GM20000 (cell line): ENCODE measurements around the gene TBC1D13.

Source experiments
- DNase-seq: peaks from one replicate; pipeline ENCODE4 v3.0.0; 2012; ENCODE audit warnings: low spot score
- TF ChIP-seq, protein P1 (sequence below): IDR thresholded peaks from 2 replicates; pipeline ENCODE4 v1.5.1; 2012; ENCODE audit warnings: mild to moderate bottlenecking, control low read depth; ENCODE audit errors: extremely low read depth, missing control alignments

Gene TBC1D13

DNA sequence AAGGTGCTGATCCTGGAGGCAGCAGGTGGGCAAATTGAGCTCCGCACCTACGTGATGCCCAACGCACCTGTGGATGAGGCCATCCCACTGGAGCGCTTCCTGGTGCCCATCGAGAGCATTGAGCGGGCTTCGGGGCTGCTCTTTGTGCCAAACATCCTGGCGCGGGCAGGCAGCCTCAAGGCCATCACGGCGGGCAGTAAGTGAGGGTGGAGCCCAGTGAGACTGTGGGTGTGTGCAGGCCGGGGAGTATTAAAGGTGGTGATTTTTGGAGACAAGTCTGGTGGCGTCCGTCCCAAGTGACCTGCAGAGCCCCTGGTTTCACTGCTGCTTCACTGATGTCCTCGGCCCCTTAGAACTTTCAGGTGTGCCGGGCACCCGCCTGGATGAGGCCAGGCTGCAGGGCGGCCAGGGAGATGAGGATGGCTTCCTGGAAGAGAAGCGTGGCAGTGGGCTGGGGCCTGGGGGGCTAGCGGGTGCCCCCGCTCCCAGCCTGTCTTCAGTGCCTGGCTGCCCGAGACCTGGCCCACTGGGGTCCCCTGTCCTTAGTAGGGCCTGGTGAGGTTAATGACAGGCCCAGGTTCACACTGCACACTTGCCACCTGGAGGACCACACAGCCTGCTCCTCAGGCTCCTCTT lies 35.5 kb downstream of the TBC1D13 start:
- DNase-seq: no peak
- TF ChIP-seq, protein P1, sequence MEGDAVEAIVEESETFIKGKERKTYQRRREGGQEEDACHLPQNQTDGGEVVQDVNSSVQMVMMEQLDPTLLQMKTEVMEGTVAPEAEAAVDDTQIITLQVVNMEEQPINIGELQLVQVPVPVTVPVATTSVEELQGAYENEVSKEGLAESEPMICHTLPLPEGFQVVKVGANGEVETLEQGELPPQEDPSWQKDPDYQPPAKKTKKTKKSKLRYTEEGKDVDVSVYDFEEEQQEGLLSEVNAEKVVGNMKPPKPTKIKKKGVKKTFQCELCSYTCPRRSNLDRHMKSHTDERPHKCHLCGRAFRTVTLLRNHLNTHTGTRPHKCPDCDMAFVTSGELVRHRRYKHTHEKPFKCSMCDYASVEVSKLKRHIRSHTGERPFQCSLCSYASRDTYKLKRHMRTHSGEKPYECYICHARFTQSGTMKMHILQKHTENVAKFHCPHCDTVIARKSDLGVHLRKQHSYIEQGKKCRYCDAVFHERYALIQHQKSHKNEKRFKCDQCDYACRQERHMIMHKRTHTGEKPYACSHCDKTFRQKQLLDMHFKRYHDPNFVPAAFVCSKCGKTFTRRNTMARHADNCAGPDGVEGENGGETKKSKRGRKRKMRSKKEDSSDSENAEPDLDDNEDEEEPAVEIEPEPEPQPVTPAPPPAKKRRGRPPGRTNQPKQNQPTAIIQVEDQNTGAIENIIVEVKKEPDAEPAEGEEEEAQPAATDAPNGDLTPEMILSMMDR: no peak

DNA sequence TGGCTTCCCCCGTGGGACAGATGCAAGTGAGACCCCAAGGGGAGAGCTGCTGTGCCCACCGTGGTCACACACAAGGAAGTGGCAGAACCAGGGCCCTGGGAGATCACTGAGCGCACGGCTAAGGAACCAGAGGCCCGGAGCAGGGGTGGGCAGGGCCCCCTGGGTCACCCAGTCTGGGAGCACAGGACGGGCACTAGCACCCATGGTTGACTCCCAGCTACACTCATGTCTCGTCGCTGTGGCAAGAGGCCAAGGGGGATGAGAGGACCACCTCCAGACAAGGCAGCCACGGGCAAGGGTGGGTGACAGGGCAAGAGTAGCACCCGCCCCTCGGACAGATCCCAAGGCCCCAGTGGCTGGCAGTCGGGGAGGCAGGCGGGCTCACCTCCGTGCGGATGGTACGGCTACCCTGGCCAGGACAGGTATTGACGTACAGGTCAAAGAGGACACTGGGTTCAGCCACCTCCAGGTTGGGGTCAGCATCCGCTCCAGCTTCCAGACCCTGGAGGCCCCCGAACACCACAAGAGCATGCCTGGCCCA lies 36.4 kb downstream of the TBC1D13 start:
- TF ChIP-seq, protein P1: no peak
- DNase-seq: no peak

DNA sequence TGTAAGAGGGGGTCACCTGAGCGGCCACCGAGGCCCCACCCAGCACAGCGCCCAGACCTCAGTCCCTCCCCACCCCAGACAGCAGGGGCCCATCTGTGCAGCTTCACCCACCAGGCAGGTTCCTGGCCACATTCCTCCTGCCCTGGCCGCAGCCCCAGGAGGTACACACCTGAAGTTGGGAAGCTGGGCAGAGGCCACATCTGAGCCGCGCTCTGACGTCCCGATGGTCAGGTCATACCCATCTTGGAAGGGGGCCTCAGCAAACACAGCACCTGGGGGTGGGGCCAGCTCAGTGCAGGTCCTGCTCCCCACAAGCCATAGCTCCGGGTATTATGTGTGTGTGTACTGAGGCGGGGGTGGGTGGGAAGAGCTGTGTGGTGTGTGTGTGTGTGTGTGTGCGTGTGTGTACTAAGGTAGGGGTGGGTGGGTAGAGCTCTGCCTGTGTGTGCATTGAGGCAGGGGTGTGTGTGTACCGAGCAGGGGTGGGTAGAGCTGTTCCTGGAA lies 36.9 kb downstream of the TBC1D13 start:
- no peak for DNase-seq
- TF ChIP-seq, protein P1: no peak

DNA sequence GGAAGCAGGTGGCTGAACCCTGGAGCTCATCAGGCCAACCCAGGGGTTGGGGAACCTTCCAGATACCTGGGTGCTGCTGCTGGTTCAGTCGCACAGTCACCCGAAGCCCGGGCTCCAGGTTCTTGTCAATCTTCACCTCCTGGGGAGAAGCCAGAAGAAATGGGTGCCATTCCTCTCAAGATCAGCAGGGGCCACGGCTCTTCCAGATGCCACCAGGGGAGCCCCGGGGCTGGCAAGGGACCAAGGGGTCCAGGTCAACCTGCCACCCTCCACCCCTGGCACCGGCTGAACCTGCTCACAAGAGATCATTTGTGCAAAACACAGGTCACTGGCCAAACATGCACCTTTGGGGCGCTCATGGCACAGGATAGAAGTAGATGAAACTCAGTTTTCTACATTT lies 37.9 kb downstream of the TBC1D13 start:
- TF ChIP-seq, protein P1: no peak

DNA sequence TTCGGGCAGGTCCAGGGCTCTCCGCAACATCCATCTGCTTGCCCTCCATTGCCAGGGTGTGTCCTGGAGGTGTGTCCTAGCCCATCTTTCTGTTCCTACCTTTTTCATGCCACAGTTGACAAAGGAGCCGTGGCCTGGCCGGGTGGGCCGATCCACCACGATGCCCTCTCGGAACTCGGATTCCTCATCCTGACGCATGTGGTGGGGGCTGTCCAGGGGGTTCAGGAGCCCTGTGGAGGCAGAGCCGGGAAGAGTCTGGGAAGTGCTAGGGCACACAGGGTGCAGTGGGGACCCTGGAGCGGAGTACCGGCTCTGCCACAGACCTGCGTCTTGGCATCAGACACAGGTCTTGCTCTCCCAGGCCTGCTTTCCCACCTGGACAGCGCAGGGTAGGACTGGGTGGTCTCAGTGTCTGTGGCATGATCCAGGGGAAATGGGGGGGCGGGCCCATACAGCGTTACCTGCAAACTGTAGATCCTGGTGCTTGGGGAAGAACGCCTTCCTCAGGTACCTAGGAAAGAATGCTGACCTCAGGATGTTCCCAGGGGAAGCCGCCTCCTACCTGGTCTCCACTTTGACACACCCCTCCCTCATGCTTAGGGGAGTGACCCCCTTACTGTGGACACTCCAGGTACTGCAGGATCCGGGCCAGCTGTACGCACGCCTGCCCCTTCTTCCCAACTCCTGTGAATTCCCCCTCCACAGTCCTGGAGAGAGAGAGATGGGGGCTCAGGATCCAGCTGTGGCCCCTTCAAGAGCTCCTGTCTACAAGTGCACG lies 39.1 kb downstream of the TBC1D13 start:
- no peak for DNase-seq
- TF ChIP-seq, protein P1: no peak

More for the DNA sequence above, 37.9 kb downstream of the TBC1D13 start:
- DNase-seq: no peak

DNA sequence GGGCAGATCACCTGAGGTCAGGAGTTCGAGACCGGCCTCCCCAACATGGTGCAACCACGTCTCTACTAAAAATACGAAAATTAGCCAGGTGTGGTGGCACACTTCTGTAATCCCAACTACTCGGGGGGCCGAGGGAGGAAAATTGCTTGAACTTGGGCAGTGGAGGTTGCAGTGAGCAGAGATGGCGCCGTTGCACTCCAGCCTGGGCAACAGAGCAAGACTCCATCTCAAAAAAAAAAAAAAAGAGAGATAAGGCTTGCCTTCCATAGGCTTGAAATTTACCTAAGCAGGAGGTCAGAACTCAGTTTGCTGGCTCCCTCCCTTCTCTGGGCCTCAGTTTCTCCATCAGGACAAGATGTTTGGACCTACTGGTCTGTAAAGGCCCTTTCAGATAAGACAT lies 41.2 kb downstream of the TBC1D13 start:
- no peak for DNase-seq
- TF ChIP-seq, protein P1: no peak
